Colonic mucosa (tissue), 4 donors: ENCODE results near the gene CRIP3. TPM values are rescaled to one million over a fixed set of nuclear protein-coding genes. Genes with fewer than 3 reads are reported as not detected.

Experiments used
- DNase-seq: peaks from one replicate; pipeline ENCODE4 v3.0.0-alpha.2; 2020
- H3K27ac ChIP-seq: fragments of 200-600 bp; one replicate; pipeline ENCODE4 v1.8.0; 2021
- H3K27me3 ChIP-seq: fragments of 200-600 bp; one replicate; pipeline ENCODE4 v1.8.0; 2021
- H3K36me3 ChIP-seq: fragments of 200-600 bp; one replicate; pipeline ENCODE4 v1.8.0; 2021
- H3K4me1 ChIP-seq: fragments of 200-600 bp; one replicate; pipeline ENCODE4 v1.8.0; 2021; ENCODE audit warnings: mild to moderate bottlenecking
- H3K4me3 ChIP-seq: fragments of 200-600 bp; one replicate; pipeline ENCODE4 v1.8.0; 2021
- H3K9ac ChIP-seq, 2 donors: one replicate each; pipeline ENCODE4 v1.7.0; 2013; ENCODE audit warnings: control low read depth in 2 of 2, low read depth in 2 of 2, low read length in 2 of 2
- H3K9me3 ChIP-seq: fragments of 200-600 bp; one replicate; pipeline ENCODE4 v1.8.0; 2021
- CTCF ChIP-seq: fragments of 200-600 bp; IDR thresholded peaks from one replicate; pipeline ENCODE4 v1.8.0; 2022; ENCODE audit warnings: antibody characterized with exemption, mild to moderate bottlenecking
- intact Hi-C: fragments of 100-400 bp; cut with DNase I; formaldehyde crosslinking; loops from one replicate; pipeline ENCODE4 v1.14.1; 2022
- total RNA-seq, 2 donors: library from RNA; stranded (reverse); fragmentation: NEBNext Ultra II Directional in 1 of 2; extraction: Animal tissue kit (Norgen Biotek cat#: 25700) in 1 of 2; gene quantifications; one replicate each; pipeline ENCODE4 v1.2.1, GENCODE V29; 2021
- donor health status: healthy.
- donor health status: DM: no; HTN: no; CAD: no.
- donor health status: DM: no; HTN: no; CAD: no.

CRIP3 gene
- total RNA-seq, 2 donors from 2014 or later = 0.69 to 1.8 TPM

DNA sequence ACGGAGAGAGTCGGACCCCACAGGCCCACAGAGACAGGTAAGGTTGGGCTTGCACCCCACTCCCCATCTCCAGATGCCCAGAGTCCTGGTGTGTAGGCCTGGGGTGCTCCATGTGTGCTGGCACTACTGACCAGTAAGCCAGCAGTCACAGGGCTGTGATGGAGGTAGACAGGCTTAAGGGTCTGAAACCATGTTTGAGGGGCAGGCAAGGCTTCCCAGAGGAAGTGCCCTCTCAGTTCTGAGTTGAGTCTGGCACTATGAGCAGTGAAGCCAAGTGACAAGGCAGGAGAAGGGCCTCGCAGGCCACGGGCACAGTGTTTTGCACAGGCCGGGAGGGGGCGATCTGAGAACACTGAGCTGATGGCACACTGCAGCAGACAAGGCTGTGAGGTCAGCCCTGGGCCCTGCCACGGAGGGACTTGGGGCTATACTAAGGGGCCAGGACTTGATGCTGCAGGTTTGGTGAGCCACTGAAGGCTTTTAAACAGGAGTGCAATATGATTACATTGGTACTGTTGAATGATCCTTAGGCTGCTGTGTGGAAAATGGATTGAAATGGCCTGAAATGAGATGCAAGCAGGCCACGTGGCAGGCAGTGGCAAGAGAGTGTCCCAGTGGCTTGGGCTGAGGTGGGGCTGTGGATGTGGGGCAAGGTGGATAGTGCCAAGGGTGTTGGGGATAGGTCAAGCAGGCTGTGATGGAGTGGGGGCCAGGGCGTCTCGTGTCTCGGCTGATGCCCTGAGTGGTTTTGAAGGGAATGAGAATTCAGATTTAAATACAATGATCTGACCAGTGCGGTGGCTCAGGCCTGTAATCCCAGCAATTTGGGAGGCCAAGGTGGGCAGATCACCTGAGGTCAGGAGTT is 45.1 kb downstream of the CRIP3 start:
- Histone ChIP-seq H3K9ac (no peak overlapping the region), H3K4me3 (no peak overlapping the region), H3K27ac (no peak overlapping the region), H3K4me1 (peaks cover 11% of the 10 kb centered on the region), H3K36me3 (no peaks in the 10 kb centered on the region), H3K9me3 (no peaks in the 10 kb centered on the region), H3K27me3 (no peaks in the 10 kb centered on the region)
- intact Hi-C loops = loop anchor here (2.0 to 10.0 kb wide), 3 partner anchors 71 to 241 kb away; no protein-coding TSS in a partner anchor
- DNase-seq = peak; percentile 90
- peak; percentile 76 for TF ChIP-seq CTCF

DNA sequence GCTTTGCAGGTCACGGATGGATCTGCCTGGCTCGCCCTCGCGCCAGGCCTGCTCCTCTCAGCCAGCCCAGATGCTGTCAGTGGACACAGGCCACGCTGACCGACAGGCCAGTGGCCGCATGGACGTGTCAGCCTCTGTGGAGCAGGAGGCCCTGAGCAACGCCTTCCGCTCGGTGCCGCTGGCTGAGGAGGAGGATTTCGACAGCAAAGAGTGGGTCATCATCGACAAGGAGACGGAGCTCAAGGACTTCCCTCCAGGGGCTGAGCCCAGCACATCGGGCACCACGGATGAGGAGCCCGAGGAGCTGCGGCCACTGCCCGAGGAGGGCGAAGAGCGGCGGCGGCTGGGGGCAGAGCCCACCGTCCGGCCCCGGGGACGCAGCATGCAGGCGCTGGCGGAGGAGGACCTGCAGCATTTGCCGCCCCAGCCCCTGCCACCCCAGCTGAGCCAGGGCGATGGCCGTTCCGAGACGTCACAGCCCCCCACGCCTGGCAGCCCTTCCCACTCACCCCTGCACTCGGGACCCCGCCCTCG is 45.8 kb downstream of the CRIP3 start:
- Histone ChIP-seq H3K9me3 (no peaks in the 10 kb centered on the region), H3K4me1 (peaks cover 4% of the 10 kb centered on the region), H3K4me3 (no peak overlapping the region), H3K27ac (no peak overlapping the region), H3K9ac (no peak overlapping the region), H3K27me3 (no peaks in the 10 kb centered on the region), H3K36me3 (no peaks in the 10 kb centered on the region)
- DNase-seq = no peak
- intact Hi-C loops = loop anchor here (2.0 to 10.0 kb wide), 3 partner anchors 72 to 242 kb away; no protein-coding TSS in a partner anchor
- TF ChIP-seq CTCF = no peak

GRCh38 chr6:43262000-43262779 is 46.4 kb downstream of the CRIP3 start:
- no peak overlapping the region for H3K9ac ChIP-seq
- H3K4me1 ChIP-seq = no peaks in the 10 kb centered on the region
- H3K36me3 ChIP-seq = no peaks in the 10 kb centered on the region
- H3K27ac ChIP-seq = no peak overlapping the region
- no peak for DNase-seq
- intact Hi-C loops = loop anchor here (2.0 to 10.0 kb wide), 3 partner anchors 73 to 243 kb away; no protein-coding TSS in a partner anchor
- H3K4me3 ChIP-seq = no peak overlapping the region
- H3K27me3 ChIP-seq = no peaks in the 10 kb centered on the region
- no peaks in the 10 kb centered on the region for H3K9me3 ChIP-seq
- TF ChIP-seq CTCF = no peak

DNA sequence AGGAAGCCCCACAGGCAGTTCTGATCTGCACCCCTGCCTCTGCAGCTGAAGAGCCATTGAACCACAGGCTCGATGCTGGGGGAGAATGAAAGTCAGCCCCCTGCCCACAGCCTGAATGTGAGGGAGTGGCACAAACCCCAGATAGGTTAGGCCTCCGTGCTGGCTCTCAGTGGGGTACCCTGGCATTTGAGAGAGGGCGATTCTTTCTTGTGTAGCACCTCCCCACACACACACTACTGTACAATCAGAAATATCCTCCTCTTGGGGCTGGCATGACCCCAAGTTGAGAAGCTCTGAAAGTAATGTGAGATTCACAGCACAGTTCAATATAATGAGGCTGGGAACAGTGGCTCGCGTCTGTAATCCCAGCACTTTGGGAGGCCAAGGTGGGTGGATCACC is 47.4 kb downstream of the CRIP3 start:
- no peaks in the 10 kb centered on the region for H3K4me1 ChIP-seq
- H3K27me3 ChIP-seq = no peaks in the 10 kb centered on the region
- H3K36me3 ChIP-seq = no peaks in the 10 kb centered on the region
- no peak for TF ChIP-seq CTCF
- intact Hi-C loops = loop anchor here (5.0 to 10.0 kb wide), 2 partner anchors 96 to 244 kb away; no protein-coding TSS in a partner anchor
- H3K9me3 ChIP-seq = no peaks in the 10 kb centered on the region
- no peak overlapping the region for H3K27ac ChIP-seq
- no peak overlapping the region for H3K4me3 ChIP-seq
- DNase-seq = no peak
- no peak overlapping the region for H3K9ac ChIP-seq

DNA sequence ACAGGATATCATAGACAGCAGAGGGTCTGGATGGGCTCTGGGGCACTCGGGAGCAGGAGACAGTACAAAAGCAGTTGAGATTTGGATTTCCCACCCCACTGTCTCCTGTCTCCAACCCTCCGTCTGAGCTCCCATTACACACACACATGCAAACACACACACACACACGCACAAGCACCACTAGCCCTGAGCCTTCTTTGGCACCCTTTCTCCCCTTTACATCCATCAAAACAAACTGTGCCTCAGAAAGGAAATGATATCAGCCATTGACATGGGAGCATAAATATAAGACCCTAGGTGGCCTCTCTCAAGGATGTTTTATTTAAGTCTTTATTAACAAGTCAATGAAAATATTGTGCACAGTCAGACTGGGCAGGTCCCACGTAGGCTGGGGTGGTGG is 47.8 kb downstream of the CRIP3 start:
- Histone ChIP-seq H3K27me3 (no peaks in the 10 kb centered on the region), H3K27ac (no peak overlapping the region), H3K36me3 (no peaks in the 10 kb centered on the region), H3K4me1 (no peaks in the 10 kb centered on the region), H3K9ac (no peak overlapping the region), H3K9me3 (no peaks in the 10 kb centered on the region), H3K4me3 (no peak overlapping the region)
- intact Hi-C loops = loop anchor here (5.0 to 10.0 kb wide), 2 partner anchors 97 to 244 kb away; no protein-coding TSS in a partner anchor
- DNase-seq = no peak
- no peak for TF ChIP-seq CTCF
